ENCODE measurements around the gene NEBL. TPM values are rescaled to one million over a fixed set of nuclear protein-coding genes. Genes with fewer than 3 reads are reported as not detected.

The NEBL gene
- total and polyA plus RNA-seq, 2 experiments from 2014 or later = 6.3 to 12.3 TPM

DNA sequence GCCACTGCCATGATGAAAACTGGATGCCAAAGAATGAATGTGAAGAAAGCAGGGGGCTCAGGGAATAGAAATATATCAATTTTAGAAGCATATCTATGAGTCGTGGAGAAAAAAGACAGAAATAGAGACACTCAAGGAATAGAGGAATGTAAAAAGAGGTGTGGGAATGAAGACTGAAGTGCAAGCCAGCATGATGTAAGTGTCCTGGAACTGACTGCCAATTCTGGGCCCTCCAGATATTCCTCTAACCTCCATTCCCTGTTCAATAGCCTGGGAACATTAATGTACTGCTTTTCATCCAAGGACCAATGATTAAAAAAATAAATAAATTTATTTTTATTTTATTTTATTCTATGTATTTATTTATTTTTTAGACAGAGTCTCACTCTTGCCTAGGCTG lies 40.6 kb downstream of the NEBL start:
- Histone ChIP-seq H3K4me3 (no peak overlapping the region), H3K9me3 (ENCODE audit: low read depth) (no peaks in the 10 kb centered on the region), H4K20me1 (ENCODE audit: insufficient read depth, poor library complexity, severe bottlenecking) (no peaks in the 10 kb centered on the region), H3K4me2 (no peak overlapping the region), H3K4me1 (ENCODE audit: insufficient read depth) (no peaks in the 10 kb centered on the region), H3K79me2 (no peaks in the 10 kb centered on the region), H3K36me3 (replicated peaks; ENCODE audit: insufficient read depth, low read depth) (no peaks in the 10 kb centered on the region), H3K27me3 (no peaks in the 10 kb centered on the region), H2AFZ (no peak overlapping the region), H3K27ac (no peak overlapping the region), H3K9me2 (replicated peaks; ENCODE audit: insufficient read depth) (no peaks in the 10 kb centered on the region)
- 100% methylated on average over 1 of the region's 1 CpG for WGBS (ENCODE audit: low lambda C conversion rate, missing lambda C conversion rate)
- no peak for DNase-seq (ENCODE audit: low spot score)
- TF ChIP-seq, protein P1, sequence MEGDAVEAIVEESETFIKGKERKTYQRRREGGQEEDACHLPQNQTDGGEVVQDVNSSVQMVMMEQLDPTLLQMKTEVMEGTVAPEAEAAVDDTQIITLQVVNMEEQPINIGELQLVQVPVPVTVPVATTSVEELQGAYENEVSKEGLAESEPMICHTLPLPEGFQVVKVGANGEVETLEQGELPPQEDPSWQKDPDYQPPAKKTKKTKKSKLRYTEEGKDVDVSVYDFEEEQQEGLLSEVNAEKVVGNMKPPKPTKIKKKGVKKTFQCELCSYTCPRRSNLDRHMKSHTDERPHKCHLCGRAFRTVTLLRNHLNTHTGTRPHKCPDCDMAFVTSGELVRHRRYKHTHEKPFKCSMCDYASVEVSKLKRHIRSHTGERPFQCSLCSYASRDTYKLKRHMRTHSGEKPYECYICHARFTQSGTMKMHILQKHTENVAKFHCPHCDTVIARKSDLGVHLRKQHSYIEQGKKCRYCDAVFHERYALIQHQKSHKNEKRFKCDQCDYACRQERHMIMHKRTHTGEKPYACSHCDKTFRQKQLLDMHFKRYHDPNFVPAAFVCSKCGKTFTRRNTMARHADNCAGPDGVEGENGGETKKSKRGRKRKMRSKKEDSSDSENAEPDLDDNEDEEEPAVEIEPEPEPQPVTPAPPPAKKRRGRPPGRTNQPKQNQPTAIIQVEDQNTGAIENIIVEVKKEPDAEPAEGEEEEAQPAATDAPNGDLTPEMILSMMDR (IDR thresholded peaks at IDR 0.05; ENCODE audit: poor library complexity) = no peak
- TF ChIP-seq EZH2phosphoT487 (IDR thresholded peaks at IDR 0.05; ENCODE audit: low read depth, severe bottlenecking, unreplicated experiment) (no peak), EZH2 (IDR thresholded peaks at IDR 0.05; ENCODE audit: borderline replicate concordance) (no peak)

DNA sequence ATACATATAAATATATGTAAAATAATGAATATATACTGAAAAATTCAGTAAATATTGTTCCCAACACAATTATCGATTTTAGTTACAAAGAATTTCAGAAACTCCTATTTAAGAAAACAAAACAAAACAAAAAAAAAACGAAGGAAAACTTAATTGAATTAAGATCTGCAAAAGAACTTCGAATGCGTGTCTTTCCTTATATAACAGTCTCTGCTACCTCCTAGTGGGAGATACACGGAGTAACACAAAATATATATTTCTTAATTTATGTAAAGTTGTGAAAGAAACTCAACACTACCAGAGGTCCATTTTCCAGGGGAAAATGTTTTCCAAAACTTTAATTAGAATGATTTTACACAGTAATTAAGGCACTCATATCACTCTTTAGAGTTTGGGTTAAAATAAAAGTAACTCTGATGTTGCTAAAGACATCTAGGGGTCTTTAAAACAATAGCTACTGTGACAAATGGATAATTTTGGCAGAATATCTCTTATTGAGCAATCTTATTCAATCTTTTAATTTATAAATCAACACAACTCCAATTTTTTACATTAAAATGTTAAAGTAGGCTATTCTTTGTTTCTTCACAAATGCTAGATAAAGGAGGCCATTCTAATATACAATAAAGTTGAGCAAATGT lies 41.6 kb downstream of the NEBL start:
- WGBS (ENCODE audit: low lambda C conversion rate, missing lambda C conversion rate) = 36% methylated on average over 5 of the region's 5 CpGs
- Histone ChIP-seq H3K4me1 (ENCODE audit: insufficient read depth) (no peaks in the 10 kb centered on the region), H3K4me3 (no peak overlapping the region), H2AFZ (no peak overlapping the region), H3K79me2 (no peaks in the 10 kb centered on the region), H3K36me3 (replicated peaks; ENCODE audit: insufficient read depth, low read depth) (no peaks in the 10 kb centered on the region), H3K27me3 (no peaks in the 10 kb centered on the region), H3K27ac (no peak overlapping the region), H4K20me1 (ENCODE audit: insufficient read depth, poor library complexity, severe bottlenecking) (no peaks in the 10 kb centered on the region), H3K9me2 (replicated peaks; ENCODE audit: insufficient read depth) (no peaks in the 10 kb centered on the region), H3K4me2 (peak overlapping the region; percentile 27), H3K9me3 (ENCODE audit: low read depth) (no peaks in the 10 kb centered on the region)
- peak; percentile 34 for DNase-seq (ENCODE audit: low spot score)
- TF ChIP-seq EZH2 (IDR thresholded peaks at IDR 0.05; ENCODE audit: borderline replicate concordance) = no peak
- TF ChIP-seq, protein P1 (IDR thresholded peaks at IDR 0.05; ENCODE audit: poor library complexity) = peak; percentile 68

DNA sequence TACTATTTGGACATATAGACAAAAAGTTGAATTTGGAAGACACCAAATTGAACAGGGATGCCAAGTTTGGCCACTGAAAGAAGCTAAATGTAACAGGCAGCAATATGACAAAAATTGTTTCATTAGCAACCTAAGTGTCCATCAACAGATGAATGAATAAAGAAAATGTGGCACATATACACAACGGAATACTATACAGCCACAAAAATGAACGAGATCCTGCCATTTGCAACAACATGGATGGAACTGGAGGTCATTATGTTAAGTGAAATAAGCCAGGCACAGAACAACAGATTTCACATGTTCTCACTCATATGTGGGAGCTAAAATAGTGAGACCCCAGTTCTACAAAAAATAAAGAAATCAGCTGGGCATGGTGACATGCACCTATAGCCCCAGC lies 43.8 kb downstream of the NEBL start:
- no peaks in the 10 kb centered on the region for H3K79me2 ChIP-seq
- DNase-seq (ENCODE audit: low spot score) = no peak
- no peaks in the 10 kb centered on the region for H3K27me3 ChIP-seq
- no peaks in the 10 kb centered on the region for H4K20me1 ChIP-seq (ENCODE audit: insufficient read depth, poor library complexity, severe bottlenecking)
- H3K4me3 ChIP-seq = no peak overlapping the region
- no peaks in the 10 kb centered on the region for H3K36me3 ChIP-seq (replicated peaks; ENCODE audit: insufficient read depth, low read depth)
- H2AFZ ChIP-seq = no peak overlapping the region
- H3K9me2 ChIP-seq (replicated peaks; ENCODE audit: insufficient read depth) = no peaks in the 10 kb centered on the region
- no peaks in the 10 kb centered on the region for H3K9me3 ChIP-seq (ENCODE audit: low read depth)
- TF ChIP-seq EZH2 (IDR thresholded peaks at IDR 0.05; ENCODE audit: borderline replicate concordance) (no peak), EZH2phosphoT487 (IDR thresholded peaks at IDR 0.05; ENCODE audit: low read depth, severe bottlenecking, unreplicated experiment) (no peak)
- TF ChIP-seq, protein P1 (IDR thresholded peaks at IDR 0.05; ENCODE audit: poor library complexity) = no peak
- 92% methylated on average over 2 of the region's 2 CpGs for WGBS (ENCODE audit: low lambda C conversion rate, missing lambda C conversion rate)
- H3K4me1 ChIP-seq (ENCODE audit: insufficient read depth) = no peaks in the 10 kb centered on the region
- H3K4me2 ChIP-seq = no peak overlapping the region
- H3K27ac ChIP-seq = no peak overlapping the region
